Stimulated activated CD8-positive, alpha-beta memory T cell treated with anti-CD3 and anti-CD28 coated beads, Interleukin-12 subunit alpha, Interleukin-12 subunit beta, amount 100 ng/mL, for 1 hour (primary cell): ENCODE measurements around the gene CCSAP.
"Not testable (repeated sequence)": the region's sequence is repeated elsewhere in the genome, so short reads cannot be mapped to it uniquely, and the experiment has no call there.

Source experiments
- DNase-seq: peaks from one replicate; pipeline ENCODE4 v3.0.0-alpha.2; 2020; ENCODE audit warnings: low read depth

The CCSAP gene

DNA sequence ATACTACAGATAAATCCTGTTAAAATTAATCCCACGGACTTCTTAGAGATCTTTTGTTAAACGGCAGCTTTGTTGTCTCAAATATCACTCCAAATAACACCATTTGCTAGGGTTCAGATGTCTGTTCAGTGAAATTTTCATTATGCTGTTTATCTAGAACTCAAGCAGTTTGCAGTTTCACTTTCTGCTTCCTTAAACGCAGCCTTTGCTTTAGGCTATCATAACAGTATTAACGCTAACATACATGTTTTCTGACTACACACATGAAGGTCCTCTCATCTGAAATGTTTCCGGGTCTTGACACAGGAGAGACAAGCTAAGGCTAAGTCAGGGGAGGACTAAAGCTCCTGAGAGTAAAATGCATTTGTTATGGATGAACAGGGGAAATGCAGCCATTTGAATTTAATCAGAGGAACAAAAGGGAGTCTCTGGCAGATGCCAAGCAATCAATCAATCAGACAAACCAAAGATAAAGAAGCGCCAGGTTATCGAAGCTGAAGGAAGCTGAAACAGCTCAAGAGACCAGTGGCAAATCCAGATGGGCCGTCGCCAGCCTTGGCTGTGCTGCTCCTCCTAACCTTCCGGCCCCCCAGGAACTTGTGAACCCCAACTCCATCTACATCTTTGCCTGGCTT is 16.9 kb downstream of the CCSAP start:
- DNase-seq, result no peak

DNA sequence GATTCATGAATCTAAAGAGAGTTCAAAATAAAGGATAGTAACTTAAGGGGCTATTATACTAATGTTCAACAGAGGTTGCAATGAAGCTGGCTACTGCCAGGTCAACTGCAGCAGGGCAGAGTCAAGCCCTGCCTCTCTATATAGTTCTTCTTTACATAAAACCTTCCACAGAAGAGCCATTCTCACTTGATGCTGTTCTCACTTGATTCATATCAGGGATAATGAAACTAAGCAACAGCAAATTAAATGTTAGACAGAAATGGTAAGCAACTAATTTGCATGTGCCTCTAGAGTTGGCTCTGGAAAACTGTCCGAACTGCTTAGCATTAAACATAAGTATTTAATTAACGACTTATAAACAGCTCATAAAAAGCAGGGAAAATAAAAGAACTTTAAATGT is 17.4 kb downstream of the CCSAP start:
- no peak for DNase-seq

DNA sequence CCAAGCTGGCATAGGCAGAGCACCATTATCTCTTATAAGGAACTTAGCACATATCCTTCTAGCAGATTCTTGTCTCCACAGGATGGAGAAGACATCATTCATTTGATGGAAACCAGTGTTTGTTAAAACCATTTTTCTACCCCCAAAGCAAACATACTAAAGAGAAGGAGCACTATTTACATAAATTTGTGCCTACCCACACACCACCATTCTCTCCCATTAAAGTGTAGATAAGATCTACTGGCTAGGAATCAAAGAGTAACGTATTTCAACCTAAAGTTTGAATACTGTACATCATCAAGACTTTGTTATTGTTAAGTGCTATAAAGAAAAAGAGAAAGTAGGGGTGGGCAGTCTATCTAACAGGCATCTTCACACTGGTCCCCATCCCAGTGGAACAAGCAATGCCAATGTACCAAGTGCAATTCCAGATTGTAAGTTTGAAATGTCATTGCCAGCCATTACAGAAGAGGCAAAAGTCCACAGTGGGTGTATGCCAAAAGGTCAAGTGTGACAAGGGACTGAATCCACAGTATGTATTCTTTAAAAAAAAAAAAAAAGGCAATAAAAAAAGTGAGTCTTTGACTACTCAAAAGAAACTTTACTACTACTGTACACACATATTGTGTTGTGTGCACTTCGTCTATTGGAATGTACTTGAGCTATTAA is 18.8 kb downstream of the CCSAP start:
- DNase-seq, result no peak

DNA sequence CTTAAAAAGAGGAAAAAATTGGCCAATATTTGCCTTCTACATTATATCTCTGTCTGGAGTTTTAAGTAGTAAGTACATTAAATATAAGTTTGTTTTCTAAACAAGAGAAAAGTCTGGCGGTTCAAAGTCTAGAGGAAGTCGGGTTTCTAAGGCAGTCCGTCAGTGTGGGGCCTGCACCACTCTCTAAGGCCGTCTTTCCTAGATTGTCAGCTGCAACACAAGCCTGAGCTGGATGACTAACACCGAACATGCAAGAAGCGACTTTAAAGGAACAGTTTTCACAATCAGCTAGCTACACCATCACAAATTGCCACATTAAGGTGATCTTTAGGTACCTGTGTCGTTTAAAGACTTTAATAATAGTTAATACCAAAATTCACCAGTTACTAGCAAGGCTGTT is 19.6 kb downstream of the CCSAP start:
- no peak for DNase-seq

DNA sequence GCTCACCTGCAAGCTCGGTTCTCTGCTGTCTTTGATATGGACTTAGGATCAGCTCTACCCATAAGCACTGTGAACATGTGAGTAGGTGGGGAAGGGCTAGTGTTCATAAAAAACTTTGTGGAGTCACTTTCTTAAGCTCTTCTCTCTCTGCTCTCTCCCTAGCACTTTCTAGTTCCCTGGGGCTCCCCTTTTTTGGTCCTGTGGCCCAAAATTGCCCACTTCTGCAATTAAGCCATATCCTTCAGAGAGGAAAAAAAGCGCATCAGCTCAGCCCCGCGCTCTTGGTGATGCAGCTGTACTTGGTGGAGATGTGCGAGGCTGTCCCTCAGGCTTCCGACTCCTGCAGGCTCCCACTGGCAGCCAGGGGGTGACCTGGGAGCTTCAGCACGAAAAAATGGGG is 23.4 kb downstream of the CCSAP start:
- no peak for DNase-seq

DNA sequence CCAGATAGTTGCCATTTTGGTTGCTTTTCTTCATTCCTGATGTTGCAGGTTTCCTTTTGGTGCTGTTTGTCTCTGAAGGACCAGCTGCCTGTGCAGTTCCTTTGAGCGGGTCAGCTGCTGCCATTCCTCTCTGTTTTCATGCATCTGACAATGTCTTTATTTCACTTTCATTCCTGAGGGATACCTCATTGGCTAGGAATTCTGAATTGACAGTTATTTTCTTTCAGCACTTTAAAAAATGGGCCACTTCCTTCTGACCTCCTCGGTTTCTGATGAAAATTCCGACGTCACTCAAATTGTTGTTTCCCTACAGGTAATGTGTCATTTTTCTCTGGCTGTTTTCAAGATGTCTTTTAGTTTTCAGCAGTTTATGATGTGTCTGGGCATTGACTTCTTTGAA is 24.8 kb downstream of the CCSAP start:
- DNase-seq, result no peak

DNA sequence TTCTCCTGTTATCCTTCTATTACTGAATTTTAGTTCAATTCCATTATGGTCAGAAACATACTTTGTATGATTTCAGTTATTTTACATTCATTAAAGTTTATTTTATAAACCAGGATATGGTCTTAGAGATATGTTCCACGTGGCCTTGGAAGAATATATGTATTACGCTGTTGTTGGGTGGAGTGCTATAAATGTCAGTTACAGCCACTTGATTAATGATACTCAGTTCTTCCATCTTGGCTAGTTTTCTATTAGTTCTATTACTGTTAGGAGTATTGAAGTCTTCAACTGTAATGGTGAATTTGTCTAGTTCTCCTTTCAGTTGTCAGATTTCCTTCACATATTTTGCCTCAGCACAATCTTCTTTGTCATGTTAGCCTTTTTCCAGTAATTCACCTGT is 26.7 kb downstream of the CCSAP start:
- no peak for DNase-seq

DNA sequence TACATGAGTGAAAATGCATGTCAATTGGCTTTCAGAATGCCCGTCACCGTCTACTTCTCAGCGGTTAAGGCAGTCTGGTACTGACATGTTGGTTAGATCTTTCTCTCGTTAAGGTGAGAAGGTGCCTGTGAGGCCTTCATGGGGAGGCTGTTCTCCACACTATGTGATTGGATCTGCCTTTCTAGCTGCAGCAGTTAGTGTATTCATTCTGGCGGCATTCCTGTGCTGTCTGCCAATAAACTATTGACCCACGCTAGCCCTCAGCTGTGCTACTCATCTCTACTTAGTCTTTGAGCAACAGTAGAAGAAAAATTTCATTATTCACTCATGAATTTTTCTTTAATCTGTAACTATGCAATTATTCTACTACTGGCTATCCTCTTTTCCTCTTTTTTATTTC is 32.0 kb downstream of the CCSAP start:
- no peak for DNase-seq

DNA sequence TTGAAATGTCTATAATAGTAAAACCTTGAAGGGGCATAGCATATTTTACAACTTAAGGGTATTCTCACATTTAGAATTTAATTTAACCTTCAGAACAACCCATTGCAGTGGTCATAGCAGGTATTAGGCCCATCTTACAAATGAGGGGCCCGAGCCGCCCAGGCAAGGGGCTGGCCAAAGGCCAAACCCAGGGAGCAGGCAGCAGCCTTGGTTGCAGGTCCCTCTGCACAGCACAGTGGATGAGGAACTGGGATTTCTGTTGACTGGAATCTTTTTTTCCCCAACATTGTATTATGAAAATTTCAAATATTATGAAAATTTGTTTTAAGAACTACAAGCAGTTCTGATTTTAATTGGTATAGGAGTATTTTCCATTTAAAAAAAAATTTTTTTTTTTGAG is 33.2 kb downstream of the CCSAP start:
- DNase-seq, result no peak

DNA sequence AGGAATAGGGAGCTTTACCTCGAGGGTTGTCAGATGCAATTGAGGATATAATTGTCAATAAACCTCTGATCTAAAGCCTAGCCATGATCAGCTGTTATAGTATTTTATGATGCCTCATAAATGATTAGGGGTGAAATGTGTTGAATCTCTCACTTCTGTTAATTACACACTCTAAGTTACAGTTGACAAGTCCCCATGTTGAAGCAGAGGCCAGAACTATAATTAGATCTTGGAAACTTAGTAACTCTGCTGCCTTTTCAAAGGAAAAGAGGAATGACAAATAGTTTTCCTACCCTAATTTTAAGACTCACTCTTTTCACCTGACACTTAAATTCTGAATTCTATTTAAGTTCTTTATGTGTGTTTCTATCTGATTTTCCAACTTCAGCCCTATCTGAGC is 33.8 kb downstream of the CCSAP start:
- DNase-seq, result no peak

DNA sequence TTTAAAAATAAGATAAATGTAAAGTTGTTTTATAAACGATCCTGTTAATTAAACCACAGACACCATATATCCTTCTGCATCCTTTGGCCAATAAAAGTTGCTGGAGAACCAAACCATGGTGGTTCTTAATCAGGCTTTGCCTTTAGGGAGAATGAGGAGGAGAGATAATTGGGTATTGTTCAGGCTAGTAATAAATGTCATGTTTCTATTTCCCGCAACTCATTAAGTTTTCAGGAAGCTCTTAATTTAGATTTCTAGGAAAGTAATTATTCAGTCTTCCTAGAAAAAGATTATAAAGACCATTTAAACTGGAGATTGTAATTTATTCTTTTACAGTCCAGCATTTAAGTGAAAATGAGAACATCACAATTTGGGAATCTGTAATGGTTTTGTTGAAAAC is 37.5 kb downstream of the CCSAP start:
- no peak for DNase-seq

DNA sequence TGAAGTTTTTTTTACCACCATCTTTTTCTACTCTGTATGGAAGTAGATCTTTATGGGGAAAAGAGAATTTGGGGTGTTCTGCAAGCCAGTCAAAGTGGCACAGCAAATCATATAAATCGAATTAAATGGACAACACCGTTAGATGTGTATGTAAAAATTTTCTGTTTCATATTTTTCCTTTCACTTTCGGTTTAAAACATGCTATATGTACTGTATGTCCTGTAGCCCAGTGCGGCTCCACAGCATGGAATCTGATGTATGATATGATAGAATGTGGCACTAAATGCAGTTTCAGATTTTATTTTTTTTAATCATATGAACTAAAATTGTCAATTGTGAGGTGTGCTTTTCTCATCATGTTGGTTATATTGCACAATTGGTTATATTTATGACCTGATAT is 39.0 kb downstream of the CCSAP start:
- no peak for DNase-seq

DNA sequence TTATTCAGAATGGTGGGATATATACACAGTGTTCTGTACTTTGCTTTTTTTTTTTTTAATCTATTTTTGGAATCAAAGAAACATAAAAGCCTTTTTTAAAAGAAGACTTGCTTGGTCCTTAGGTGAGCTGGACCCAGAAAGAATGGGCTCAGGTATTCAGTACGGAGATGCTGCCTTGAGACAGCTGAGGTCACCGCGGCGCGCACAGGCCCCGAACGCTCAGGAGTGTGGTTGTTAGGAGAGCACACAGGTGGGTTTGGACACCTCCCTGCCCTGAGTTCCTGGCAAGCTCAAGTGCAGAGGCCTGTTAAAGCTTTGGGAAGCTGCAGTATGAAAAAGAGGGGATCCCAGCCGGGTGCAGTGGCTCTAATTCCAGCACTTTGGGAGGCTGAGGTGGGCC is 40.1 kb downstream of the CCSAP start:
- DNase-seq, result no peak

DNA sequence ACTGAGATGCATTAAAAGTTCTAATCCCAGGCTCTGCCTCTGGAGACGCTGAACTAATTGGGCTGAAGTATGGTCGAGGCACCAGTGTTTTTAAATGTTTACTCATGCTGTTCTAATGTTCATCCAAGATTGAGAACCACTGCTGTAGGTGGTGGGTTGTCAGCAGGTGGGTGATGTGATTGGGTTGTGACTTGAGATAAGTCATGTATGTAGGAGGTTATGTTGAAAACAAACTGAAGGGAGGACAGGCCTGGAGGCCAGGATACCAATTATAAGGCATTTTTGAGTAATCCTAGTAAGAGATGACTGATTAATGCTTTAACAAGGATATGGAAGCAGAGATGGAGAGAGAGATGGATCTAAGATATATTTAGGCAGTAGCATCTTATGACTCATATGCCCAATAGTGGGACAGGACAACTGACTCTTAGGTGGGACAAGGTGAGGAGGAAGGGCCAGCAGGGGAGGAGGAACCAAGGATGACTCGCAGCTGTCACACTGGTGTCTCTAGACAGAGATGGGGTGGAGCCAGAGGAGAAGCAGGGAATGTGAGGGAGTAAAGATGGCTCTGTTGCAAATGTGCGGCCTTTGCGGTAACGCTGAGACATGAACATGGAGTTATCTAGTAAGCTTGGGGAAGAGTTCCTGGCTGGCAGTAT is 42.6 kb downstream of the CCSAP start:
- no peak for DNase-seq

DNA sequence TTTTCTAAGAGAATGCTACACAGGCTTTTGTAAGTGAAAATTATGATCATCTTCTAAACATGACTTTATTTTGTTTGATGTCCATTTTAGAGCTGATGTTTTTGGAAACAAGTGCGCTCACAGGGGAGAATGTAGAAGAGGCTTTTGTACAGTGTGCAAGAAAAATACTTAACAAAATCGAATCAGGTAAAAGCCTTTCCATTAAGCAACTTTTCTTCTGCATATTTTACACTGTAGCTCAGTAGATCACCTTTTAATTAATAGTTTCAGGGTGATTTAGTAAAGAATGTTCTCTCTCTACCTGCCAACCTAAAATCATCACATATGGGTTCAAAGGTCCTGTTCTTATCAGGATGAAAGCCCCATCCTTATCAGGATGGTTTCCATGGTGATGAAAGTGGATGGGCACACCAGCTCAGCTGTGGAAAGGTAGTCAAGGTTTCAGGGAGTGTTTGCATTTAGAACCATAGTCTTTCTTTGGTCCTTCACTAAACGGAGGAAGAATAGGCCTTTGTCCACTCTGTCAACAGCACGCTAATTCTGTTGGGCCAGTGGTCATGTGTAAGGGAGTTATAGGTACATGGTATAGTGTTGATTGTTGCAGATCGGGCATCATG is 43.9 kb downstream of the CCSAP start:
- no peak for DNase-seq

DNA sequence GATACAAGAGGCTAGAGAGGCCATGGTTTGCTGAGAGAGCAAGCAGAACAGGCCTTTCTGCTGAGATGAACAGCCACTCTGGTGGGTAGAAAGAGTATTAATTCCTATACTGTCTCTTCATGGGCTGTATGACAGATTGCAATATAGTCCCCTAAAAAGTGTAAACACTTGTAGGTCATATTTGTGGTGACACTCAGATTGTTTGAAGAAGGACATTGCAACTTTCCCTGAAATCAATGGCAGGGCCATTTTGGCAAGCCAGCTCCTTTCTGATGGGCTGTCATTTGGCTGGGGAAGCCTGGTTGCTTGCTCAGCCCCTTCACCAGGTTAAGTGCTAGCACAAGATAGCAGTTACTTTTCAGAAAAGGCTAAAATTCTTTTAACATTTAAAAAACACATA is 44.4 kb downstream of the CCSAP start:
- DNase-seq, result no peak

DNA sequence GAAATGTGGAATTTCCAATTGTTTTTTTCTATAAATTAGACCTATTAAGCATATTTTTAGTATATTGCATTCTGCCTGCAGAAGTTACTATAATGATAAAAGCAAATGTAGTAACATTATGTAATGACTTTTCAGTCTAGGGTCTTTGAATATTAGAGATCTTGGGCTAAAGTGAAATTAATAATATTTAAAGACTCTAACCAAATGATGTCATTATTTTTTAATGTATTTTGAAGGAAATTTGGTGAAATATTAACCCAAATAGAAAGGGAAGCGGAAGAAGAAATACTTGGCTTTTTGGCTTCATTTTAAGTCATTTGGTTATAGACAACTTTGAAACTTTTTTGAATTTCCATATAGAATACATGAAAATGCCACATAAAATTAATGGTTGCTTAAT is 45.1 kb downstream of the CCSAP start:
- DNase-seq, result no peak

DNA sequence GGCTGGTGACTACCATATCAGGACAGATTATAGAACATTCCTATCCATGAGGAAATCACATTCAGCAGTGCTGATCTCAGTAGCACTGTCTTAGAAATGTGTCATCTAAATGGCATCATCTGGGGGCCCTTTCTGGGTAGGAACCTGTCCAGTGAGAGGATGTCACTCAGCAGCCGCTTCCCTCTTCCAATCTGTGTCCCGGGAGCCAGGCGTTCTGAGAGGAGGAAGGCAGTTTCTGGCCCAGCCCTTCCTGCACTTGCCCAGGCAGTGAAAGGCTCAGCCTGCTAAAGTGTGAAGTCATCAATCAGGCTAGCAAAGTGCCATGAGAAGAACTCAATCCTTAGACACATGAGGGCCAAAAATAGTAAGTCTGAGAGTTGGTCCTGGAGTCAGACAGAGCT is 46.3 kb downstream of the CCSAP start:
- no peak for DNase-seq

DNA sequence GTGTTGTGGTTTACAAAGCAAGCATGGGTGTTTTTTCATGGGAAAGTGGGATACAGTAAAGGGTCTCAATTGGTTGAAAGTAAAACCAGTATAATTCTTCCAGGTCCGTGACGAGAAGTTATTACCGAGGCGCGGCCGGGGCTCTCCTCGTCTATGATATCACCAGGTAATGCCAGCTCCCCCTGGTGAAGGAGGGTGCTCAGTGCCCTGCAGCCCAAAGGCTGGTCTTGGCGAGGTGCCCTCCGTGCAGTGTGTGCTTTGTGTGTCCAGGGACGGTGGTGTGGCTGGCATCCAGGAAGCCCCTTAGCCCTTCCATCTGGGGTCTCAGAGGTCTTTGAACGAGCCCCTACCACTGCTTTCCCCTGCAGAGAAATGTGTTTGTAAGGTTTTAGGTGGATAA is 47.1 kb downstream of the CCSAP start:
- no peak for DNase-seq

DNA sequence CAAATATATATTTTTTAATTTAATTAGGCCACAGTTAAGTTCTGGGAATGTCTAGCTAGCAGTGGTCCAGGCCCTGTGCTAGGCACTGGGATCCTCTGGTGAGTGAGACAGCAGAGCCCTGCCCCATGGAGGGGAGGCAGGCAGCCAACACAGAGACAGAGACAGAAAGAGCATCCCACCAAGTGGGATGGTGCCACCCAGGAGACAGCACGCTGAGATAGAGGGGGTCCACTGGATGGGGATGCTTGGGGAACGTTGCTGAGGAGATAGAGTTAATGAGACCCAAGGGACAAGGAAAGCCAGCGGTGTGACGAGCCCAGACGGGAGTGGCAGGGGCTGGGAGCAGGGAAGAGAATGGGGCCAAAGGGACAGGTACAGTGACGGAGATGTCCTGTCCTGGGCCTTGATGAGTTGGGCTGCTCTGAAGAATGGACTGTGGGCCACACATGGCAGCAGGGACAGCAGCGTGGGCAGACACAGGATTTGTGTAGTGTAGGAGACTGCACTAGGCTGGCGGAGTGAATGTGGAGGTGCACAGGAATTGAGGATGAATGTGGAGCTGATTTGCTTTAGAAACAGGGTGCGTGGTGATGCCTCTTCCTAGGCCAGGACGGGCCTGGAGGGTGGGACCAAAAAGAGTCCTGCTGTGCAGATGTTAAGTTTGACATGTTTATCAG is 49.2 kb downstream of the CCSAP start:
- DNase-seq, result no peak

DNA sequence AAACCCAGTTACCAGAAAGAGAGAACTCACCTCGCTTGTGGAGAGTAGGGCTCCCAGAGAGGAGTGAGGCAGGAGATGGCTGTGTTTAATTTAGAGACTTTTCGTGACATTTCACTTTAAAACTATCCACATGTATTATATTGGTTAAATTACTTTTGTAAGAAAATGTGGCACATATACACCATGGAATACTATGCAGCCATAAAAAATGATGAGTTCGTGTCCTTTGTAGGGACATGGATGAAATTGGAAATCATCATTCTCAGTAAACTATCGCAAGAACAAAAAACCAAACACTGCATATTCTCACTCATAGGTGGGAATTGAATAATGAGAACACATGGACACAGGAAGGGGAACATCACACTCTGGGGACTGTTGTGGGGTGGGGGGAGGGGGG is 51.2 kb downstream of the CCSAP start:
- DNase-seq, result not testable (repeated sequence)

DNA sequence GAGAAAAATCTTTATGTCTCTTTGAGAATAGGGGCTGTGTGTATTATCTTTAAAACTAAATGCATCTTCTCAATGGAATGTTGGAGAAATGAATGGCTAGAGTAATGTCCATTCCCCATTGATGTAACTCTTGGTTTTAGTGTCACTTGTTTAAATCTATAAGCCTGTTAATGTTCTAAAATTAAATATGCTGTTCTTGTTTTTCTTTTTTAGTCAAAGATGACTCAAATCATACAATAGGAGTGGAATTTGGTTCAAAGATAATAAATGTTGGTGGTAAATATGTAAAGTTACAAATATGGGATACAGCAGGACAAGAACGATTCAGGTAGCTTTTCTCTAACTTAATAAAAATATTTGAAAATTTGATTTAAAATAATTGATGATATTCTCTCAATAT is 54.3 kb downstream of the CCSAP start:
- DNase-seq, result no peak

DNA sequence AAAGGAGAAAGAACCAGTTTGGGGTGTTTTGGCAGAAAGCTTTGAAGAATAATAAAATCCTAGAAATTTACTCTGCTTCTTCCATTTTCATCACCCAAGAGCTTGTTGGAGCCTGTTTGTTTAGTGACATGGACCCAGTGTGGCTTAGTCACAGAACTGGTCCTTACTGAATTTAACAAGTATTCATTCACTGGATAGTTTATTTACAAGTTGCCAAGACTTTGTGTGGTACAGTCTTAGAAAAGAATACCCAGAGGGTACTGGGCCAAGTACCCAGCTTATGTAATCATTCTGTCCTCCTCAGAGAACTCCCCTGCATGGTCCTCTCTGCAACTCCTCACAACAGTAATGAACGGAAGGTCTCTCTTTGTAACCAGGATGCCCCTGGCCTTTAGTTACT is 55.6 kb downstream of the CCSAP start:
- DNase-seq, result no peak
